Retinal pigment epithelial cell (primary cell): Measurements from ENCODE around the gene TNFRSF14.

ENCODE experiments used
- DNase-seq: peaks from one replicate; pipeline ENCODE4 v3.0.0-alpha.2; 2010; ENCODE audit warnings: low read depth
- H3K4me3 ChIP-seq: 2 replicates; pipeline ENCODE4 v1.5.1; 2011; ENCODE audit warnings: mild to moderate bottlenecking, low read length, control low read depth, moderate library complexity
- CTCF ChIP-seq: conservative IDR thresholded peaks from 2 replicates; pipeline ENCODE4 v1.5.1; 2011; ENCODE audit warnings: low read depth, low read length, control low read depth, inconsistent platforms

The TNFRSF14 gene

DNA sequence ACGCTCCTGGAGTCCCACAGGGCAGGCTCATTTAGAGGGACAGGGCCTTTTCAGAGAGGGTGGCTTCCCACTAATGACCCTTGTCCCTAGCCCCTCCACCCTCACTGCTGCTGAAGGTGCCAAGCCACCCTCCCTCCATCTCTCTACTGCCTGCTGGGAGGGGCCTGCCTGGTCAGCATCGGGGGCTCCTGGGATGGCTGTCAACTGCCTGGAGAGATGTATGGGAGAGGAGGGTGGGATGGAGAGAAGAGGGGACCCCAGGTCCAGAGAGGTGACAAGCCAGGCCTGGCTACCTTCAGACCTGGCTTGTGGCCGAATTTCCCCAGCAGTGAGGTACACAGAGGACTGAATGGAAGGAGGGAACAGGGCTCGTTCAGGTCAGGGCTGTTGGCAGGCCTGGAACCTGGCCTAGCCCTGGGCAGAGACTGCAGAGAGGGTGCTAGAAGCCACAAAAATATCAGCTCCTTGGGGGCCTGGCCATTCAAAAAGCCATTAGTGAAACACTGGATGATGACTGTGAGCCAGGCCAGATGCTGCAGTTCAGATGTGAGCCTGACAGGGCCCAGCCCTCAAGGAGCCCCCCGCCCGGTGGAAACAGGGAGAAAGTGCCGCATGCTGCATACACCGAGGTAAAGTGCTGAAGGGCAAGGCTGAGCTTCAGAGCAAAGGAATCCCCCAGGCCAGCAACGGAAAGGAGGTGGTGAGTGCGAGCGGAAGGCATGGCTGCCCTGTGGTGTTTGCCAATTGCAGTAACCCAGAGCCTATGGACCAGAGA is 56.6 kb downstream of the TNFRSF14 start:
- no peak overlapping the region for H3K4me3 ChIP-seq
- TF ChIP-seq CTCF: no peak
- DNase-seq: no peak
